Measurements from ENCODE around the gene GIT2. TPM values are rescaled to one million over a fixed set of nuclear protein-coding genes. Genes with fewer than 3 reads are reported as not detected.

Gene GIT2
- total RNA-seq, 1 experiment from 2014 or later = 36.7 TPM

DNA sequence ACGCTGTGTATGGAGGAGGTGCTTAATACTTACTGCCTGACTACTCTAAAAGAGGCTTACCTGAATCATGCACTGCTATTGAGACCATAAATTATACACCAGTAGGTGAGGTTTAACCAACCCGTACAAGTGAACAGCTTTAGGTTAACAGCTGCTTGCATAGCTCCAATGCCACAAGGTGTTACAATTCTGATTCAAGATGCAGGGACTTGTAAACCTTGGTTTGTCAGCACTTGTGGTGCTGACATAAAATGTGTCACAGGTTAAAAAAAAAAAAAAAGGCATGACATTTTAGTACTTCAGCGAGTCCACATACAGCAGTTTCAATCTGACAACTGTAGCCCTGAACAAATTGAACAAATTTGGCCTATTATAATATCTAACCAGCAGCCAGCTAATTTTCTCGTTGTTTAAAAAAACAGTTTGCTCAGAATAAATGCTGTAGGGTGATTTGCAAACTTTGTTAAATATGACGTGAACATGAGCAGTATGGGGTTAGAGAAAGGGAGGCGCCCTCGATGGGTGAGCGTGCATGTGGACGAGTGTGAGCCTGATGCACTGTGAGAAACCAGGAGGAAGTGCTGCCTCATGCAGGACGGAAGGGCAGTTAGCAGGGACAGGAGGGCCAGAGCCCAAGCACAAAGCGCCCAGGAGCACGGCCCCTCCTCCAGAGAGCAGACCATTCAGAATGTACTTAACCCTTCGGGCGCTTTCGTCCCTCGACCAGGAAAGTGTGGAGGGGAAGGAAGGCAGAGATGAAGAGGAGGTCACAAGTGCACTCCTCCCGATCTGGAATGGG lies 51.4 kb downstream of the GIT2 start:
- TF ChIP-seq EZH2 (IDR thresholded peaks at IDR 0.05; ENCODE audit: low read depth) (no peak), CTCF (conservative IDR thresholded peaks at IDR 0.05) (no peak)
- Histone ChIP-seq H3K4me1 (replicated peaks; ENCODE audit: insufficient read depth) (no peaks in the 10 kb centered on the region), H3F3A (ENCODE audit: insufficient read depth, low read depth) (no peaks in the 10 kb centered on the region), H3K4me2 (no peak overlapping the region), H4K20me1 (ENCODE audit: insufficient read depth) (no peaks in the 10 kb centered on the region), H3K4me3 (no peak overlapping the region), H3K27ac (no peak overlapping the region), H3K9me3 (ENCODE audit: insufficient read depth, low read depth) (no peaks in the 10 kb centered on the region), H3K36me3 (ENCODE audit: low read depth) (peaks cover 18% of the 10 kb centered on the region; the same call in 1 of the 2 replicates), H3K9me2 (ENCODE audit: insufficient read depth) (no peaks in the 10 kb centered on the region), H3K79me2 (ENCODE audit: low read depth) (no peaks in the 10 kb centered on the region), H2AFZ (no peak overlapping the region), H3K27me3 (ENCODE audit: insufficient read depth, low read depth) (no peaks in the 10 kb centered on the region)
- no TSS peak for BruUV-seq (replicated peaks)
- ChIA-PET POLR2A (ENCODE audit: unreplicated experiment) (no interaction called here), CTCF (interaction anchor here (0.6 kb wide), 1 partner anchor 17 kb away, joined by 5 read pairs; no protein-coding TSS in a partner anchor)
- no peak for DNase-seq
- intact Hi-C loops (cut with micrococcal nuclease; ENCODE audit: unreplicated experiment) = no loop called here

- no peak for DNase-seq
- no peaks in the 10 kb centered on the region for H3F3A ChIP-seq (ENCODE audit: insufficient read depth, low read depth)
- H3K27me3 ChIP-seq (ENCODE audit: insufficient read depth, low read depth) = no peaks in the 10 kb centered on the region
- ChIA-PET CTCF (interaction anchor here (0.6 kb wide), 1 partner anchor 16 kb away, joined by 5 read pairs; no protein-coding TSS in a partner anchor), POLR2A (ENCODE audit: unreplicated experiment) (no interaction called here)
- H2AFZ ChIP-seq = no peak overlapping the region
- no TSS peak for BruUV-seq (replicated peaks)
- no peaks in the 10 kb centered on the region for H4K20me1 ChIP-seq (ENCODE audit: insufficient read depth)
- H3K4me3 ChIP-seq = no peak overlapping the region
- H3K36me3 ChIP-seq (ENCODE audit: low read depth) = peaks cover 12% of the 10 kb centered on the region; the same call in 1 of the 2 replicates
- H3K9me2 ChIP-seq (ENCODE audit: insufficient read depth) = no peaks in the 10 kb centered on the region
- H3K9me3 ChIP-seq (ENCODE audit: insufficient read depth, low read depth) = no peaks in the 10 kb centered on the region
- TF ChIP-seq EZH2 (IDR thresholded peaks at IDR 0.05; ENCODE audit: low read depth) = no peak
- TF ChIP-seq CTCF (conservative IDR thresholded peaks at IDR 0.05) = no peak
- intact Hi-C loops (cut with micrococcal nuclease; ENCODE audit: unreplicated experiment) = no loop called here
- H3K27ac ChIP-seq = no peak overlapping the region
- no peak overlapping the region for H3K4me2 ChIP-seq
- H3K4me1 ChIP-seq (replicated peaks; ENCODE audit: insufficient read depth) = no peaks in the 10 kb centered on the region
- H3K79me2 ChIP-seq (ENCODE audit: low read depth) = no peaks in the 10 kb centered on the region
These were observed 52.4 kb downstream of the GIT2 start for GRCh38 chr12:109943811-109944210.

- ChIA-PET CTCF (no interaction called here), POLR2A (ENCODE audit: unreplicated experiment) (no interaction called here)
- no peak overlapping the region for H3K4me2 ChIP-seq
- no TSS peak for BruUV-seq (replicated peaks)
- TF ChIP-seq CTCF (conservative IDR thresholded peaks at IDR 0.05) = no peak
- TF ChIP-seq EZH2 (IDR thresholded peaks at IDR 0.05; ENCODE audit: low read depth) = no peak
- no peak overlapping the region for H3K4me3 ChIP-seq
- no peaks in the 10 kb centered on the region; the same call in 1 of the 2 replicates for H3K36me3 ChIP-seq (ENCODE audit: low read depth)
- DNase-seq = no peak
- intact Hi-C loops (cut with micrococcal nuclease; ENCODE audit: unreplicated experiment) = no loop called here
- H3K79me2 ChIP-seq (ENCODE audit: low read depth) = no peaks in the 10 kb centered on the region
- H3K27ac ChIP-seq = no peak overlapping the region
- no peaks in the 10 kb centered on the region for H3F3A ChIP-seq (ENCODE audit: insufficient read depth, low read depth)
- H3K9me3 ChIP-seq (ENCODE audit: insufficient read depth, low read depth) = no peaks in the 10 kb centered on the region
- no peaks in the 10 kb centered on the region for H3K27me3 ChIP-seq (ENCODE audit: insufficient read depth, low read depth)
- no peaks in the 10 kb centered on the region for H4K20me1 ChIP-seq (ENCODE audit: insufficient read depth)
- no peak overlapping the region for H2AFZ ChIP-seq
- no peaks in the 10 kb centered on the region for H3K9me2 ChIP-seq (ENCODE audit: insufficient read depth)
- H3K4me1 ChIP-seq (replicated peaks; ENCODE audit: insufficient read depth) = no peaks in the 10 kb centered on the region
These were observed 55.7 kb downstream of the GIT2 start for GRCh38 chr12:109940339-109940923.
